GM23338 (cell line): ENCODE results near the gene ARMH4. TPM values are rescaled to one million over a fixed set of nuclear protein-coding genes. Genes with fewer than 3 reads are reported as not detected.
A peak's percentile ranks its signal among the peaks of the same experiment; 100 is the strongest.

Experiments
- ATAC-seq: fragments of 200-7000 bp; cut with Tn5 transposase; 3 replicates; pipeline ENCODE4 v1.9.1; 2020
- DNase-seq: peaks from one replicate; pipeline ENCODE4 v3.0.0-alpha.2; 2015; ENCODE audit warnings: low spot score
- H2AFZ ChIP-seq: fragments of 200-600 bp; sonication (generic); 2 replicates; pipeline ENCODE4 v1.8.0; 2016; ENCODE audit warnings: antibody characterized with exemption, mild to moderate bottlenecking, moderate library complexity
- H3F3A ChIP-seq: fragments of 200-600 bp; sonication (generic); replicated peaks from 2 replicates; pipeline ENCODE4 v1.8.0; 2017; ENCODE audit warnings: antibody characterized with exemption, mixed run types, low read depth
- H3K27ac ChIP-seq: fragments of 200-600 bp; sonication (generic); 2 replicates; pipeline ENCODE4 v1.6.1; 2016; ENCODE audit warnings: low read depth
- H3K27me3 ChIP-seq: fragments of 200-600 bp; sonication (generic); 2 replicates; pipeline ENCODE4 v1.8.0; 2016; ENCODE audit warnings: mild to moderate bottlenecking, mixed run types, moderate library complexity; ENCODE audit not compliant: insufficient read depth
- H3K36me3 ChIP-seq: fragments of 200-600 bp; sonication (generic); 2 replicates; pipeline ENCODE4 v1.8.0; 2016; ENCODE audit warnings: mild to moderate bottlenecking; ENCODE audit not compliant: insufficient read depth
- H3K4me1 ChIP-seq: fragments of 200-600 bp; sonication (generic); 2 replicates; pipeline ENCODE4 v1.8.0; 2016; ENCODE audit warnings: mild to moderate bottlenecking, moderate library complexity; ENCODE audit not compliant: insufficient read depth
- H3K4me2 ChIP-seq: fragments of 200-600 bp; sonication (generic); 2 replicates; pipeline ENCODE4 v1.7.1; 2017; ENCODE audit warnings: mixed run types
- H3K4me3 ChIP-seq: fragments of 200-600 bp; sonication (generic); 2 replicates; pipeline ENCODE4 v1.6.1; 2016; ENCODE audit warnings: mixed run types
- H3K79me2 ChIP-seq: fragments of 200-600 bp; sonication (generic); replicated peaks from 2 replicates; pipeline ENCODE4 v1.8.0; 2017; ENCODE audit warnings: mild to moderate bottlenecking; ENCODE audit not compliant: insufficient read depth
- H3K9me2 ChIP-seq: fragments of 200-600 bp; sonication (generic); 2 replicates; pipeline ENCODE4 v1.8.0; 2017; ENCODE audit not compliant: insufficient read depth
- H4K20me1 ChIP-seq: fragments of 200-600 bp; sonication (generic); replicated peaks from 2 replicates; pipeline ENCODE4 v1.8.0; 2017; ENCODE audit warnings: mild to moderate bottlenecking; ENCODE audit not compliant: insufficient read depth
- H3K27ac Mint-ChIP-seq: 2 replicates; pipeline ENCODE4 v1.8.0; 2020; ENCODE audit warnings: inconsistent platforms, mild to moderate bottlenecking, moderate library complexity, mixed read lengths
- H3K27me3 Mint-ChIP-seq: 3 replicates; pipeline ENCODE4 v1.8.0; 2022; ENCODE audit warnings: low read depth, mild to moderate bottlenecking, moderate library complexity, mixed read lengths, inconsistent platforms; ENCODE audit not compliant: insufficient read depth, poor library complexity
- H3K36me3 Mint-ChIP-seq: 3 replicates; pipeline ENCODE4 v1.8.0; 2021; ENCODE audit warnings: low read depth, mild to moderate bottlenecking, inconsistent platforms, moderate library complexity, mixed read lengths
- H3K4me1 Mint-ChIP-seq: 3 replicates; pipeline ENCODE4 v1.8.0; 2020; ENCODE audit warnings: mild to moderate bottlenecking, inconsistent platforms, mixed read lengths
- H3K4me3 Mint-ChIP-seq: 3 replicates; pipeline ENCODE4 v1.8.0; 2021; ENCODE audit warnings: moderate library complexity, mild to moderate bottlenecking, inconsistent platforms, mixed read lengths
- H3K9me3 Mint-ChIP-seq: 3 replicates; pipeline ENCODE4 v1.8.0; 2020; ENCODE audit warnings: moderate library complexity, mild to moderate bottlenecking, inconsistent platforms, mixed read lengths
- CREB1 ChIP-seq: fragments of 250-450 bp; sonication (Bioruptor Pico); IDR thresholded peaks from 2 replicates; pipeline ENCODE4 v1.5.0; 2020; ENCODE audit warnings: low read depth, mild to moderate bottlenecking, moderate library complexity
- EZH2 ChIP-seq: fragments of 200-600 bp; sonication (generic); IDR thresholded peaks from one replicate; pipeline ENCODE4 v1.8.0; 2017; ENCODE audit warnings: antibody characterized with exemption, mild to moderate bottlenecking, low read depth; ENCODE audit not compliant: unreplicated experiment
- EZH2phosphoT487 ChIP-seq: fragments of 200-600 bp; sonication (generic); IDR thresholded peaks from one replicate; pipeline ENCODE4 v1.8.1; 2018; ENCODE audit warnings: antibody characterized with exemption; ENCODE audit not compliant: unreplicated experiment
- JUNB ChIP-seq: IDR thresholded peaks from one replicate; pipeline ENCODE4 v1.6.1; 2016; ENCODE audit warnings: antibody characterized with exemption; ENCODE audit not compliant: unreplicated experiment
- POLR2AphosphoS5 ChIP-seq: IDR thresholded peaks from 2 replicates; pipeline ENCODE4 v1.6.1; 2016; ENCODE audit warnings: antibody characterized with exemption, low read depth
- long read RNA-seq: library from polyadenylated mRNA; unstranded; transcript quantifications from one replicate; pipeline ENCODE4 v2.0.0, GENCODE V29; 2020; ENCODE audit not compliant: unreplicated experiment
- polyA plus RNA-seq: library from polyadenylated mRNA; unstranded; fragments of >200 nt; fragmentation: Nextera tagmentation; extraction: Ambion mirVana; gene quantifications from 2 replicates; pipeline ENCODE4 v1.2.1, GENCODE V29; 2016
- total RNA-seq: library from RNA; depleted of rRNA; stranded (reverse); fragments of >200 nt; shearing (Covaris generic); gene quantifications from 2 replicates; pipeline ENCODE4 v1.2.3, GENCODE V29; 2014; rRNA removed
- TF ChIP-seq, protein P1 (sequence below): fragments of 250-450 bp; sonication (Bioruptor Pico); IDR thresholded peaks from 2 replicates; pipeline ENCODE4 v1.5.0; 2020; ENCODE audit warnings: mild to moderate bottlenecking, moderate library complexity
- TF ChIP-seq, protein P2 (sequence below): IDR thresholded peaks from 2 replicates; pipeline ENCODE4 v1.6.1; 2016; ENCODE audit warnings: antibody characterized with exemption
- TF ChIP-seq, protein P3 (sequence below), 2 experiments: fragments of 200-600 bp in 1 of 2; sonication (generic) in 1 of 2; conservative IDR thresholded peaks; 2 replicates each; pipeline versions ENCODE4 v1.5.1 to v1.6.1; 2016 to 2017; ENCODE audit warnings: antibody characterized with exemption in 2 of 2, low read depth in 2 of 2, mild to moderate bottlenecking in 2 of 2, moderate library complexity in 1 of 2

Gene ARMH4, protein sequence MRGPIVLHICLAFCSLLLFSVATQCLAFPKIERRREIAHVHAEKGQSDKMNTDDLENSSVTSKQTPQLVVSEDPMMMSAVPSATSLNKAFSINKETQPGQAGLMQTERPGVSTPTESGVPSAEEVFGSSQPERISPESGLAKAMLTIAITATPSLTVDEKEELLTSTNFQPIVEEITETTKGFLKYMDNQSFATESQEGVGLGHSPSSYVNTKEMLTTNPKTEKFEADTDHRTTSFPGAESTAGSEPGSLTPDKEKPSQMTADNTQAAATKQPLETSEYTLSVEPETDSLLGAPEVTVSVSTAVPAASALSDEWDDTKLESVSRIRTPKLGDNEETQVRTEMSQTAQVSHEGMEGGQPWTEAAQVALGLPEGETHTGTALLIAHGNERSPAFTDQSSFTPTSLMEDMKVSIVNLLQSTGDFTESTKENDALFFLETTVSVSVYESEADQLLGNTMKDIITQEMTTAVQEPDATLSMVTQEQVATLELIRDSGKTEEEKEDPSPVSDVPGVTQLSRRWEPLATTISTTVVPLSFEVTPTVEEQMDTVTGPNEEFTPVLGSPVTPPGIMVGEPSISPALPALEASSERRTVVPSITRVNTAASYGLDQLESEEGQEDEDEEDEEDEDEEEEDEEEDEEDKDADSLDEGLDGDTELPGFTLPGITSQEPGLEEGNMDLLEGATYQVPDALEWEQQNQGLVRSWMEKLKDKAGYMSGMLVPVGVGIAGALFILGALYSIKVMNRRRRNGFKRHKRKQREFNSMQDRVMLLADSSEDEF
- 20.2 and 30.8 TPM in 2 replicates for total RNA-seq
- polyA plus RNA-seq, result 13.9 and 15.5 TPM in 2 replicates
- long read RNA-seq, full-length matches to known transcripts, result 3 of 11 reads
- long read RNA-seq, partial matches to known transcripts, result 4 of 11 reads
- long read RNA-seq, other reads (novel, unspliced or antisense), result 4 of 11 reads

DNA sequence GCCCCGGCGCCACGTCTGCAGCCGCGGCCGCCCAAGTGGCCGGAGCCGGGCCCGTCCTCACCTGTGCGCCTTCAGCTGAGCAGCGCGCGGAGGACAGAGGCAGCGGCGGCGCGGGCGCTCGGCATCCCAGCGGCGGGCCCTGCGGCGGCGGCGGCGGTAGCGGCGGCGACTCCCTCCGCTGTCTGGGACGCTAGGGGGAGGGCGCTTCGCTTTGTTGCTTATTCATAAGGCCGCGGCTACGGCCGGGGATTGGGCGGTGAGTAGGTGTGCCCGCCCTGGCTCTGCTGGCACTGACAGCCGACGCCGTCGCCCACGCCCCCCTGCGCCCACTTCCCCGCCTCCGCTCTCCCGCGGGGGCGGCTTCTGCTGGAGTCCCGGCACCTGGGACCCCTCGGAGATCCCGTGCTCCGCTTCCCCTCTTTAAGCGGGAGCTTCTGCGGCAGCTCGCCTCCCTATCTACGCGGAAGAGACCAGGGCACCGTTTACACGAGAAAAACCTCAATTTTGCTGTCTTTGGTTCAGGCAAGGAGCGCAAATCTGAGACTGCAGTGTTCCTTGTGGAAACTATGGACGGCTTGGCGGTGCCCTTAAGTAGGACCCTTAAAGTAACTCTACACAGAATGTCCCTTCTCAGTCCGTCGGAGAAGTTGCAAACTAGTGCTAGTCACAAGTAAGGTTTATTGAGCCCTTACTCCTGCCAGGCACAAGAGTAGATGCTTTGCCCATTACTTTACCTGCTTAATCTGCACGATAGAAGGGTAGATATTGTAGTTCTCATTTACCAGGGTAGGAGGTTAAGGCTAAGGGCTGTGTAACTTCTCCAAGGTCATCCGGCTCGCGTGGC, at the start of gene ARMH4:
Gene ARMH4, minus strand, starts transcription at position 200 of the 844 bp plus-strand sequence. CDS start 12,855 bp downstream, outside the sequence.
- Mint-ChIP-seq H3K9me3 (no peaks in the 10 kb centered on the region), H3K4me1 (peaks cover 36% of the 10 kb centered on the region), H3K27me3 (peaks cover 16% of the 10 kb centered on the region), H3K36me3 (no peaks in the 10 kb centered on the region), H3K4me3 (peak within 1 kb of the TSS; percentile 88), H3K27ac (no peak within 1 kb of the TSS)
- peaks cover 39% of the 10 kb centered on the region for H3K4me1 ChIP-seq
- TF ChIP-seq, protein P1, sequence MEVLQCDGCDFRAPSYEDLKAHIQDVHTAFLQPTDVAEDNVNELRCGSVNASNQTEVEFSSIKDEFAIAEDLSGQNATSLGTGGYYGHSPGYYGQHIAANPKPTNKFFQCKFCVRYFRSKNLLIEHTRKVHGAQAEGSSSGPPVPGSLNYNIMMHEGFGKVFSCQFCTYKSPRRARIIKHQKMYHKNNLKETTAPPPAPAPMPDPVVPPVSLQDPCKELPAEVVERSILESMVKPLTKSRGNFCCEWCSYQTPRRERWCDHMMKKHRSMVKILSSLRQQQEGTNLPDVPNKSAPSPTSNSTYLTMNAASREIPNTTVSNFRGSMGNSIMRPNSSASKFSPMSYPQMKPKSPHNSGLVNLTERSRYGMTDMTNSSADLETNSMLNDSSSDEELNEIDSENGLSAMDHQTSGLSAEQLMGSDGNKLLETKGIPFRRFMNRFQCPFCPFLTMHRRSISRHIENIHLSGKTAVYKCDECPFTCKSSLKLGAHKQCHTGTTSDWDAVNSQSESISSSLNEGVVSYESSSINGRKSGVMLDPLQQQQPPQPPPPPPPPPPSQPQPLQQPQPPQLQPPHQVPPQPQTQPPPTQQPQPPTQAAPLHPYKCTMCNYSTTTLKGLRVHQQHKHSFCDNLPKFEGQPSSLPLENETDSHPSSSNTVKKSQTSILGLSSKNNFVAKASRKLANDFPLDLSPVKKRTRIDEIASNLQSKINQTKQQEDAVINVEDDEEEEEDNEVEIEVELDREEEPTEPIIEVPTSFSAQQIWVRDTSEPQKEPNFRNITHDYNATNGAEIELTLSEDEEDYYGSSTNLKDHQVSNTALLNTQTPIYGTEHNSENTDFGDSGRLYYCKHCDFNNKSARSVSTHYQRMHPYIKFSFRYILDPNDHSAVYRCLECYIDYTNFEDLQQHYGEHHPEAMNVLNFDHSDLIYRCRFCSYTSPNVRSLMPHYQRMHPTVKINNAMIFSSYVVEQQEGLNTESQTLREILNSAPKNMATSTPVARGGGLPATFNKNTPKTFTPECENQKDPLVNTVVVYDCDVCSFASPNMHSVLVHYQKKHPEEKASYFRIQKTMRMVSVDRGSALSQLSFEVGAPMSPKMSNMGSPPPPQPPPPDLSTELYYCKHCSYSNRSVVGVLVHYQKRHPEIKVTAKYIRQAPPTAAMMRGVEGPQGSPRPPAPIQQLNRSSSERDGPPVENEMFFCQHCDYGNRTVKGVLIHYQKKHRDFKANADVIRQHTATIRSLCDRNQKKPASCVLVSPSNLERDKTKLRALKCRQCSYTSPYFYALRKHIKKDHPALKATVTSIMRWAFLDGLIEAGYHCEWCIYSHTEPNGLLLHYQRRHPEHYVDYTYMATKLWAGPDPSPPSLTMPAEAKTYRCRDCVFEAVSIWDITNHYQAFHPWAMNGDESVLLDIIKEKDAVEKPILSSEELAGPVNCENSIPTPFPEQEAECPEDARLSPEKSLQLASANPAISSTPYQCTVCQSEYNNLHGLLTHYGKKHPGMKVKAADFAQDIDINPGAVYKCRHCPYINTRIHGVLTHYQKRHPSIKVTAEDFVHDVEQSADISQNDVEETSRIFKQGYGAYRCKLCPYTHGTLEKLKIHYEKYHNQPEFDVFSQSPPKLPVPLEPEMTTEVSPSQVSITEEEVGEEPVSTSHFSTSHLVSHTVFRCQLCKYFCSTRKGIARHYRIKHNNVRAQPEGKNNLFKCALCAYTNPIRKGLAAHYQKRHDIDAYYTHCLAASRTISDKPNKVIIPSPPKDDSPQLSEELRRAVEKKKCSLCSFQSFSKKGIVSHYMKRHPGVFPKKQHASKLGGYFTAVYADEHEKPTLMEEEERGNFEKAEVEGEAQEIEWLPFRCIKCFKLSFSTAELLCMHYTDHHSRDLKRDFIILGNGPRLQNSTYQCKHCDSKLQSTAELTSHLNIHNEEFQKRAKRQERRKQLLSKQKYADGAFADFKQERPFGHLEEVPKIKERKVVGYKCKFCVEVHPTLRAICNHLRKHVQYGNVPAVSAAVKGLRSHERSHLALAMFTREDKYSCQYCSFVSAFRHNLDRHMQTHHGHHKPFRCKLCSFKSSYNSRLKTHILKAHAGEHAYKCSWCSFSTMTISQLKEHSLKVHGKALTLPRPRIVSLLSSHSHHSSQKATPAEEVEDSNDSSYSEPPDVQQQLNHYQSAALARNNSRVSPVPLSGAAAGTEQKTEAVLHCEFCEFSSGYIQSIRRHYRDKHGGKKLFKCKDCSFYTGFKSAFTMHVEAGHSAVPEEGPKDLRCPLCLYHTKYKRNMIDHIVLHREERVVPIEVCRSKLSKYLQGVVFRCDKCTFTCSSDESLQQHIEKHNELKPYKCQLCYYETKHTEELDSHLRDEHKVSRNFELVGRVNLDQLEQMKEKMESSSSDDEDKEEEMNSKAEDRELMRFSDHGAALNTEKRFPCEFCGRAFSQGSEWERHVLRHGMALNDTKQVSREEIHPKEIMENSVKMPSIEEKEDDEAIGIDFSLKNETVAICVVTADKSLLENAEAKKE (CRISPR knock-in tag), result no peak
- TF ChIP-seq EZH2 (no peak), JUNB (no peak), CREB1 (CRISPR knock-in tag) (peak; percentile 3; the same call in 1 of the 2 replicates), POLR2AphosphoS5 (peak; percentile 39; the same call in 1 of the 2 replicates), EZH2phosphoT487 (no peak)
- TF ChIP-seq, protein P2, sequence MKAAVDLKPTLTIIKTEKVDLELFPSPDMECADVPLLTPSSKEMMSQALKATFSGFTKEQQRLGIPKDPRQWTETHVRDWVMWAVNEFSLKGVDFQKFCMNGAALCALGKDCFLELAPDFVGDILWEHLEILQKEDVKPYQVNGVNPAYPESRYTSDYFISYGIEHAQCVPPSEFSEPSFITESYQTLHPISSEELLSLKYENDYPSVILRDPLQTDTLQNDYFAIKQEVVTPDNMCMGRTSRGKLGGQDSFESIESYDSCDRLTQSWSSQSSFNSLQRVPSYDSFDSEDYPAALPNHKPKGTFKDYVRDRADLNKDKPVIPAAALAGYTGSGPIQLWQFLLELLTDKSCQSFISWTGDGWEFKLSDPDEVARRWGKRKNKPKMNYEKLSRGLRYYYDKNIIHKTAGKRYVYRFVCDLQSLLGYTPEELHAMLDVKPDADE, result no peak
- TF ChIP-seq, protein P3, sequence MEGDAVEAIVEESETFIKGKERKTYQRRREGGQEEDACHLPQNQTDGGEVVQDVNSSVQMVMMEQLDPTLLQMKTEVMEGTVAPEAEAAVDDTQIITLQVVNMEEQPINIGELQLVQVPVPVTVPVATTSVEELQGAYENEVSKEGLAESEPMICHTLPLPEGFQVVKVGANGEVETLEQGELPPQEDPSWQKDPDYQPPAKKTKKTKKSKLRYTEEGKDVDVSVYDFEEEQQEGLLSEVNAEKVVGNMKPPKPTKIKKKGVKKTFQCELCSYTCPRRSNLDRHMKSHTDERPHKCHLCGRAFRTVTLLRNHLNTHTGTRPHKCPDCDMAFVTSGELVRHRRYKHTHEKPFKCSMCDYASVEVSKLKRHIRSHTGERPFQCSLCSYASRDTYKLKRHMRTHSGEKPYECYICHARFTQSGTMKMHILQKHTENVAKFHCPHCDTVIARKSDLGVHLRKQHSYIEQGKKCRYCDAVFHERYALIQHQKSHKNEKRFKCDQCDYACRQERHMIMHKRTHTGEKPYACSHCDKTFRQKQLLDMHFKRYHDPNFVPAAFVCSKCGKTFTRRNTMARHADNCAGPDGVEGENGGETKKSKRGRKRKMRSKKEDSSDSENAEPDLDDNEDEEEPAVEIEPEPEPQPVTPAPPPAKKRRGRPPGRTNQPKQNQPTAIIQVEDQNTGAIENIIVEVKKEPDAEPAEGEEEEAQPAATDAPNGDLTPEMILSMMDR (conservative IDR thresholded peaks at IDR 0.05; ENCODE audit: low read depth in 2 of 2), result no peak
- DNase-seq (peak; percentile 95), ATAC-seq (peak; percentile 90)
- 0 out of 2 replicates have a peak, but pooled peaks cover 5% of the 10 kb centered on the region for H4K20me1 ChIP-seq
- H3K27ac ChIP-seq, result peak within 1 kb of the TSS; percentile 52; the same call in 1 of the 2 replicates
- peak within 1 kb of the TSS; percentile 99 for H3K4me2 ChIP-seq
- H3K36me3 ChIP-seq, result no peaks in the 10 kb centered on the region
- peaks cover 8% of the 10 kb centered on the region; the same call in 1 of the 2 replicates for H3F3A ChIP-seq
- no peaks in the 10 kb centered on the region for H3K79me2 ChIP-seq
- H3K4me3 ChIP-seq, result peak within 1 kb of the TSS; percentile 96
- H3K27me3 ChIP-seq, result peaks cover 22% of the 10 kb centered on the region
- H2AFZ ChIP-seq, result peak within 1 kb of the TSS; percentile 100
- no peaks in the 10 kb centered on the region for H3K9me2 ChIP-seq
